Activated T-helper 2 cell treated with anti-CD3 and anti-CD28 coated beads, Interferon-gamma antibody, Interleukin-2, Interleukin-4, amounts not matched to agents 10 μg/mL and 5 μg/mL and 100 μg/mL, durations not matched to agents 14 hours and 24 hours and 36 hours (primary cell): ENCODE measurements around the gene ERG. TPM values are rescaled to one million over a fixed set of nuclear protein-coding genes. Genes with fewer than 3 reads are reported as not detected.

Experiments used
- DNase-seq: peaks from one replicate; pipeline ENCODE4 v3.0.0; 2021; ENCODE audit warnings: low spot score
- H3K27ac Mint-ChIP-seq: one replicate; pipeline ENCODE4 v1.8.0; 2021; ENCODE audit warnings: mixed read lengths
- H3K27me3 Mint-ChIP-seq: one replicate; pipeline ENCODE4 v1.8.0; 2021; ENCODE audit warnings: low read depth, mixed read lengths
- H3K36me3 Mint-ChIP-seq: one replicate; pipeline ENCODE4 v1.8.0; 2021; ENCODE audit warnings: low read depth, mixed read lengths
- H3K4me1 Mint-ChIP-seq: one replicate; pipeline ENCODE4 v1.8.0; 2021; ENCODE audit warnings: low read depth, mixed read lengths
- H3K4me3 Mint-ChIP-seq: one replicate; pipeline ENCODE4 v1.8.0; 2021; ENCODE audit warnings: low read depth, mild to moderate bottlenecking, moderate library complexity, mixed read lengths
- H3K9me3 Mint-ChIP-seq: one replicate; pipeline ENCODE4 v1.8.0; 2021; ENCODE audit warnings: mixed read lengths
- intact Hi-C: fragments of 100-400 bp; cut with micrococcal nuclease; formaldehyde crosslinking; loops from one replicate; pipeline ENCODE4 v1.15.1; 2023
- total RNA-seq: library from RNA; stranded (reverse); gene quantifications from 2 replicates; pipeline ENCODE4 v1.2.3, GENCODE V29; 2022

The ERG gene
- total RNA-seq, 1 donor from 2014 or later, result 0.46 TPM

- Mint-ChIP-seq H3K27me3 (peaks cover 2% of the 10 kb centered on the region), H3K27ac (no peak overlapping the region), H3K36me3 (no peaks in the 10 kb centered on the region), H3K9me3 (no peaks in the 10 kb centered on the region), H3K4me3 (no peak overlapping the region), H3K4me1 (no peaks in the 10 kb centered on the region)
- intact Hi-C loops, result no loop called here
- no peak for DNase-seq
These were observed 59.8 kb downstream of the ERG start for GRCh38 chr21:38438462-38438893.

DNA sequence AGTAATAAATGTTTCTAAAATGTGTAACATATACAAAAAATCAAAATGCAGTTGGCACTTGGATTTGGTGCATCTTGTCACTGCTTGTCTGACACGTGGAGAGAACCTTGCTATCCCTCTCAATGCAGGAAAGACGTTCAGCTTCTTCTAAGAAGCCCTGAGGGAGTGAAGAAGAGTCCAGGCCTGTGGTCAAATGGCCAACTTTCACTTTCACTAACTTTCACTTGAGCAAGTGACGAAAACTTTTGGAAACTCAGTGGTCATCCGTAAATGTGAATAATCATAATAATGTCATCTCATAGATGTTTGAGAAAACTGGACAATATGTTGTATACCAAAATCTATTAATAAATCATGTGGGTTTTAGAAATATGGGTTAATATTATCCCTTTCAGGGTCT, 61.9 kb downstream of the ERG start:
- Mint-ChIP-seq H3K27ac (no peak overlapping the region), H3K4me3 (no peak overlapping the region), H3K36me3 (no peaks in the 10 kb centered on the region), H3K4me1 (no peaks in the 10 kb centered on the region), H3K9me3 (no peaks in the 10 kb centered on the region), H3K27me3 (peaks cover 2% of the 10 kb centered on the region)
- DNase-seq, result no peak
- intact Hi-C loops, result no loop called here

GRCh38 chr21:38434913-38435533, 63.3 kb downstream of the ERG start:
- intact Hi-C loops, result no loop called here
- Mint-ChIP-seq H3K27ac (no peak overlapping the region), H3K4me3 (no peak overlapping the region), H3K4me1 (no peaks in the 10 kb centered on the region), H3K9me3 (peaks cover 3% of the 10 kb centered on the region), H3K36me3 (no peaks in the 10 kb centered on the region), H3K27me3 (peaks cover 5% of the 10 kb centered on the region)
- DNase-seq, result no peak

GRCh38 chr21:38433471-38433870, 64.8 kb downstream of the ERG start:
- H3K27me3 Mint-ChIP-seq, result peaks cover 5% of the 10 kb centered on the region
- no peak overlapping the region for H3K27ac Mint-ChIP-seq
- no peak overlapping the region for H3K4me3 Mint-ChIP-seq

DNA sequence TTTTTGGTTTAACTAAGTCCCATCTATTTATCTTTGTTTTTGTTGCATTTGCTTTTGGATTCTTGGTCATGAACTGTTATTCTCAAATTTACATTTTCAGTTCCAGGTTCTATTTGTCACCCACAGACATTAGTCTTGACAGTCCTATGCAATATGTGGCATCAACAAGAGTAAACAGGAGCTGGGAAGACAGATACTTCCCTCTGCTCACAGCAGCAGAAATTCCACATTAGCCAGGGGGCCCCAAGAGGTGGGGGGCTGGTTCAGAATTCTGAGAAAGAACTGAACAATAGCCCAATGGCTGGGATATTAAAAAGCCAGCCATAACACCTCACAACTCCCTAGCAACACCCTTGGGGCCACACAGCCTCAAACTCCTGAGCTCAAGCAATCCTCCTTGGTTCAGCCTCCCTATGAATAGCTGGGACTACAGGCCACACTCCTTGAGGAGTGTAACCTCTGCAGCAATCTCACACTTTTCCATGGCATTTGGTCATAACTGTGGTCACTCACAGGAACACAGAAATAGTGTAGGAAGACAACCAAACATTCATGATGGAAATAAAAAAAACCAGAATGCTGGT, 67.8 kb downstream of the ERG start:
- intact Hi-C loops, result no loop called here
- DNase-seq, result no peak

More at GRCh38 chr21:38433471-38433870, 64.8 kb downstream of the ERG start:
- peaks cover 3% of the 10 kb centered on the region for H3K9me3 Mint-ChIP-seq
- H3K36me3 Mint-ChIP-seq, result no peaks in the 10 kb centered on the region
- no peak for DNase-seq
- H3K4me1 Mint-ChIP-seq, result no peaks in the 10 kb centered on the region
- intact Hi-C loops, result no loop called here

GRCh38 chr21:38429011-38429410, 69.3 kb downstream of the ERG start:
- peaks cover 3% of the 10 kb centered on the region for H3K9me3 Mint-ChIP-seq
- intact Hi-C loops, result no loop called here
- peaks cover 12% of the 10 kb centered on the region for H3K27me3 Mint-ChIP-seq
- H3K36me3 Mint-ChIP-seq, result no peaks in the 10 kb centered on the region
- H3K4me1 Mint-ChIP-seq, result no peaks in the 10 kb centered on the region
- no peak overlapping the region for H3K27ac Mint-ChIP-seq
- no peak for DNase-seq
- no peak overlapping the region for H3K4me3 Mint-ChIP-seq

More for the DNA sequence above, 67.8 kb downstream of the ERG start:
- H3K36me3 Mint-ChIP-seq, result no peaks in the 10 kb centered on the region
- no peak overlapping the region for H3K27ac Mint-ChIP-seq
- peaks cover 6% of the 10 kb centered on the region for H3K27me3 Mint-ChIP-seq
- peaks cover 3% of the 10 kb centered on the region for H3K9me3 Mint-ChIP-seq
- H3K4me3 Mint-ChIP-seq, result no peak overlapping the region
- H3K4me1 Mint-ChIP-seq, result no peaks in the 10 kb centered on the region

- Mint-ChIP-seq H3K4me1 (no peaks in the 10 kb centered on the region), H3K27me3 (peaks cover 10% of the 10 kb centered on the region), H3K27ac (no peak overlapping the region), H3K36me3 (no peaks in the 10 kb centered on the region), H3K4me3 (no peak overlapping the region), H3K9me3 (peaks cover 3% of the 10 kb centered on the region)
- intact Hi-C loops, result no loop called here
- DNase-seq, result no peak
These were observed 70.1 kb downstream of the ERG start for GRCh38 chr21:38428211-38428610.

DNA sequence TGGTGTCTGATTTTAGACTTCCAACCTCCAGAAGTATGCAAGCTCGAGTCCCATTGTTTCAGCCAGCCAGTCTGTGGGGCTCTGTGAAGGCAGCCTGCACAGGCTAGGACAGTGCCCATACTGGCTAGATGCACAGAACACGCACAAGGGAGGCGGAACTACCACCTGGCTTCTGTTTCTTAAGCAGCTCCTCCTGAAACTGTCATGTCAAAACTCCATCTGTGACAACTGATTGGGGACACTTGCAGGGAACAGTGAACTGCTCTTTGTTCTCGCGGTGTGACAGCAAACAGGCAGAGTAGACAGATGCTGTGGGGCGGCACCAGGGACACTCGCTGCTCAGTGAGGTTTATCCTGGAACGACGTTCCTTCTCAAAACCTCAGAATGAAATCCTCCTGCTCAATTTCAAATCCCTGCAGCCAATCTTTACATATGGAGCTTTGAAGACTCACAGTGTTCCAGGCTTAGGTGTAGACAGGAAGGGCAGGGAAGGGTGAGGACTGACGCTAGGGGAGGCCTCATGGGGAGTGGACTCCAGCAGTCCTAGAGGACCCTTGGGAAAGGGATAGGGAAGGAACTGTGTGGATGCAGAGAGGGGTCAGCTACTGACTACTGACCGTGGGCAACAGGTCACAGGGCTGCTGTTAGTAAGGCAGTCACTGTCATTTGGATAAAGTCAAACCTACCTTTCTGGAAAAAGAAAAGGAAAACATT, 73.8 kb downstream of the ERG start:
- intact Hi-C loops, result no loop called here

DNA sequence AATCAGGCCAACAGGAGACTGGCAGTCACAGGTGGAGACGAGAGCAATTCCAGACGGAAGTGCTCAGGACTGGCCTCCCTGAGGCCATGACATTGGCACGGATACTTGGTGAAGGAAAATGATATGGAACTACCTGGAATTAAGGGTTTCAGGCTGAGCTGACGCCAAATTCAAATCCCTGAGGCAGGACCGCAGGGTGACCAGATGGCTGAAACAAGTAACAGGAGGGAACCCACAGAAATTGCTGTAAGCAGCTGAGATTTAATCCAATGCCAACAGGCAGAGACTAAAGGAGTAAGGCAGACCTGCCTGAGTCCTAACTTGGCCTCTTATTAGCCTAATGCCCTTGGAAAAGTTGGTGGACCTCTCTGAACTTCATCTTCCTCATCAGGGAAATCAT, 76.2 kb downstream of the ERG start:
- Mint-ChIP-seq H3K4me1 (no peaks in the 10 kb centered on the region), H3K27ac (no peak overlapping the region), H3K9me3 (no peaks in the 10 kb centered on the region), H3K36me3 (no peaks in the 10 kb centered on the region), H3K27me3 (peaks cover 10% of the 10 kb centered on the region), H3K4me3 (no peak overlapping the region)
- intact Hi-C loops, result no loop called here
- DNase-seq, result no peak

More for the DNA sequence above, 73.8 kb downstream of the ERG start:
- H3K4me1 Mint-ChIP-seq, result no peaks in the 10 kb centered on the region
- peaks cover 10% of the 10 kb centered on the region for H3K27me3 Mint-ChIP-seq
- H3K36me3 Mint-ChIP-seq, result no peaks in the 10 kb centered on the region
- DNase-seq, result no peak
- no peak overlapping the region for H3K4me3 Mint-ChIP-seq
- no peak overlapping the region for H3K27ac Mint-ChIP-seq
- no peaks in the 10 kb centered on the region for H3K9me3 Mint-ChIP-seq

- H3K4me3 Mint-ChIP-seq, result no peak overlapping the region
These were observed 78.1 kb downstream of the ERG start for GRCh38 chr21:38420140-38420539.

GRCh38 chr21:38417726-38418125, 80.6 kb downstream of the ERG start:
- Mint-ChIP-seq H3K4me1 (no peaks in the 10 kb centered on the region), H3K36me3 (no peaks in the 10 kb centered on the region), H3K4me3 (no peak overlapping the region), H3K9me3 (no peaks in the 10 kb centered on the region), H3K27me3 (peaks cover 14% of the 10 kb centered on the region), H3K27ac (no peak overlapping the region)
- intact Hi-C loops, result no loop called here
- no peak for DNase-seq

More at GRCh38 chr21:38420140-38420539, 78.1 kb downstream of the ERG start:
- Mint-ChIP-seq H3K27ac (no peak overlapping the region), H3K4me1 (no peaks in the 10 kb centered on the region), H3K9me3 (no peaks in the 10 kb centered on the region), H3K36me3 (no peaks in the 10 kb centered on the region), H3K27me3 (peaks cover 11% of the 10 kb centered on the region)
- intact Hi-C loops, result no loop called here
- DNase-seq, result no peak

GRCh38 chr21:38416791-38417190, 81.5 kb downstream of the ERG start:
- intact Hi-C loops, result no loop called here
- Mint-ChIP-seq H3K27me3 (peaks cover 20% of the 10 kb centered on the region), H3K36me3 (no peaks in the 10 kb centered on the region), H3K27ac (no peak overlapping the region), H3K4me1 (peaks cover 4% of the 10 kb centered on the region), H3K4me3 (no peak overlapping the region), H3K9me3 (no peaks in the 10 kb centered on the region)
- DNase-seq, result no peak

DNA sequence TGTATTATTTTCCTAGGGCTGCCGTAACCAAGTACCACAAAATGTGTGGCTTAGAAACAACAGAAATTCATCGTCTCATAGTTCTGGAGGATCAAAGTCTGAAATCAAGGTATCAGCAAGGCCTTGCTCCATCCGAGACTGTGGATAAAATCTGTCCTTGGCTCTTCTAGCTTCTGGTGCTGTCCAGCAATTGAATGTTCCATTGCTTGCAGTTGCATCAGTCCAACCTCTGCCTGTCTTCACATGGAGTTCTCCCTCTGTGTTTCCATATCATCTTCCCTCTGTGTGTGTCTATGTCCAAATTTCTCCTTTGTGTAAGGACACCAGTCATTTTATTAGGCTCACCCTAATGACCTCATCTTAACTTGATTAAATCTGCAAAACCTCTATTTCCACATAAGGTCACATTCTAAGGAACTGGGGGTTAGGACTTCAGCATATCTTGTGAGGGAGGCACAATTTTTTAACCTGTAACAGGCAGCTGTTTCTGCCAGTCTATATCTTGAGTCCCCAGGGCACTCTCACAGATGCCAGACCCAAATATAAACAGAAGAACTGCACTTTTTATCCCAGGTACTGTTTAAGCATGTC, 84.2 kb downstream of the ERG start:
- intact Hi-C loops, result no loop called here
- H3K27me3 Mint-ChIP-seq, result peaks cover 19% of the 10 kb centered on the region

More for the DNA sequence above, 84.2 kb downstream of the ERG start:
- H3K9me3 Mint-ChIP-seq, result no peaks in the 10 kb centered on the region
- DNase-seq, result no peak
- H3K27ac Mint-ChIP-seq, result no peak overlapping the region
- H3K36me3 Mint-ChIP-seq, result no peaks in the 10 kb centered on the region
- H3K4me1 Mint-ChIP-seq, result peaks cover 4% of the 10 kb centered on the region
- no peak overlapping the region for H3K4me3 Mint-ChIP-seq
